GM23338 (cell line): Measurements from ENCODE around the gene SEC16A.

Source experiments
- CREB1 ChIP-seq: fragments of 250-450 bp; sonication (Bioruptor Pico); IDR thresholded peaks from 2 replicates; pipeline ENCODE4 v1.5.0; 2020; ENCODE audit warnings: low read depth, mild to moderate bottlenecking, moderate library complexity
- EZH2 ChIP-seq: fragments of 200-600 bp; sonication (generic); IDR thresholded peaks from one replicate; pipeline ENCODE4 v1.8.0; 2017; ENCODE audit warnings: antibody characterized with exemption, mild to moderate bottlenecking, low read depth; ENCODE audit not compliant: unreplicated experiment
- EZH2phosphoT487 ChIP-seq: fragments of 200-600 bp; sonication (generic); IDR thresholded peaks from one replicate; pipeline ENCODE4 v1.8.1; 2018; ENCODE audit warnings: antibody characterized with exemption; ENCODE audit not compliant: unreplicated experiment
- JUNB ChIP-seq: IDR thresholded peaks from one replicate; pipeline ENCODE4 v1.6.1; 2016; ENCODE audit warnings: antibody characterized with exemption; ENCODE audit not compliant: unreplicated experiment
- NANOG ChIP-seq: IDR thresholded peaks from 2 replicates; pipeline ENCODE4 v1.6.1; 2016; ENCODE audit warnings: antibody characterized with exemption, borderline replicate concordance
- POLR2AphosphoS5 ChIP-seq: IDR thresholded peaks from 2 replicates; pipeline ENCODE4 v1.6.1; 2016; ENCODE audit warnings: antibody characterized with exemption, low read depth
- STAT1 ChIP-seq: IDR thresholded peaks from one replicate; pipeline ENCODE4 v1.6.1; 2016; ENCODE audit warnings: antibody characterized with exemption; ENCODE audit not compliant: unreplicated experiment
- ZNF114 ChIP-seq: fragments of 250-450 bp; sonication (Bioruptor Pico); IDR thresholded peaks from 2 replicates; pipeline ENCODE4 v1.5.0; 2020; ENCODE audit warnings: mild to moderate bottlenecking, moderate library complexity
- ZNF331 ChIP-seq: fragments of 250-450 bp; sonication (Bioruptor Pico); IDR thresholded peaks from 2 replicates; pipeline ENCODE4 v1.5.0; 2020; ENCODE audit warnings: low read depth, mild to moderate bottlenecking, moderate library complexity
- ZNF462 ChIP-seq: fragments of 250-450 bp; sonication (Bioruptor Pico); IDR thresholded peaks from 2 replicates; pipeline ENCODE4 v1.5.0; 2020; ENCODE audit warnings: mild to moderate bottlenecking, moderate library complexity
- TF ChIP-seq, protein P1 (sequence below), 2 experiments: fragments of 200-600 bp in 1 of 2; sonication (generic) in 1 of 2; conservative IDR thresholded peaks; 2 replicates each; pipeline versions ENCODE4 v1.5.1 to v1.6.1; 2016 to 2017; ENCODE audit warnings: antibody characterized with exemption in 2 of 2, low read depth in 2 of 2, mild to moderate bottlenecking in 2 of 2, moderate library complexity in 1 of 2
- TF ChIP-seq, protein P2 (sequence below): IDR thresholded peaks from one replicate; pipeline ENCODE4 v1.6.1; 2018; ENCODE audit warnings: antibody characterized with exemption; ENCODE audit not compliant: unreplicated experiment
- TF ChIP-seq, protein P3 (sequence below): IDR thresholded peaks from 2 replicates; pipeline ENCODE4 v1.6.1; 2016; ENCODE audit warnings: antibody characterized with exemption

DNA sequence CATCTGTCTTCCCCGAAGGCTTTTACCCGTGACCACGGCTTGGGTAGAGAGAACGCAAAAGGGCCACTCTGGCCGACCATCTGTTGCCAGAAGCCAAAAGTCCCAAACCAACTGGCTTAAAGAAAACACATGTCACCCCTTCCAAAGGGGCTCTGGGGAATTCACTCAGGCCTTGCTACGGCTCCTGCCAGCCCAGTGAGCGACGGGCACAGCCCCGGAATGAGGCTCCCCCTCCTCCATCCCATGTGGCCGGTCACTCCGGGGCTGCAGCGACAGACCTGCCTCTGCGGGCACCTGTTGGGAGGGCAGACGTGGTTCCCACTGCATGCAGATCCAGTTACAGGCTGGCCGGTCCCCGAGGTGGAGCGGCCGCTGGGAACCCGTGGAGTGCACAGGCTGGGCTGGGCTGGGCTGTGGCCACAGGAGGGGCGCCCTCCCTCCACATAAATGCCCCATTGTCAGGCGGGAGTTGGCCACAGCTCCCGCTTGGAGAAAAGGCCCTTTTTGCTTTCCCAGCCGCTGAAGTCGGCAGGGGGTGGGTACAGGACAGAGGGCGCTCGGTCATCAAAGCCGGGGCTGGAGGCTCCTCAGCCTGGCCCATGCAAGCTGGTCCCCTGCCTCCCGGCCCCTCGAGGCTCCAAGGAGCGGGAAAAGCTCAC lies 43.1 kb upstream of the SEC16A start:
- TF ChIP-seq, protein P1, sequence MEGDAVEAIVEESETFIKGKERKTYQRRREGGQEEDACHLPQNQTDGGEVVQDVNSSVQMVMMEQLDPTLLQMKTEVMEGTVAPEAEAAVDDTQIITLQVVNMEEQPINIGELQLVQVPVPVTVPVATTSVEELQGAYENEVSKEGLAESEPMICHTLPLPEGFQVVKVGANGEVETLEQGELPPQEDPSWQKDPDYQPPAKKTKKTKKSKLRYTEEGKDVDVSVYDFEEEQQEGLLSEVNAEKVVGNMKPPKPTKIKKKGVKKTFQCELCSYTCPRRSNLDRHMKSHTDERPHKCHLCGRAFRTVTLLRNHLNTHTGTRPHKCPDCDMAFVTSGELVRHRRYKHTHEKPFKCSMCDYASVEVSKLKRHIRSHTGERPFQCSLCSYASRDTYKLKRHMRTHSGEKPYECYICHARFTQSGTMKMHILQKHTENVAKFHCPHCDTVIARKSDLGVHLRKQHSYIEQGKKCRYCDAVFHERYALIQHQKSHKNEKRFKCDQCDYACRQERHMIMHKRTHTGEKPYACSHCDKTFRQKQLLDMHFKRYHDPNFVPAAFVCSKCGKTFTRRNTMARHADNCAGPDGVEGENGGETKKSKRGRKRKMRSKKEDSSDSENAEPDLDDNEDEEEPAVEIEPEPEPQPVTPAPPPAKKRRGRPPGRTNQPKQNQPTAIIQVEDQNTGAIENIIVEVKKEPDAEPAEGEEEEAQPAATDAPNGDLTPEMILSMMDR (conservative IDR thresholded peaks at IDR 0.05; ENCODE audit: low read depth in 2 of 2) = 0 out of 4 replicates have a peak, but pooled peaks of 1 of the 2 experiments have one; percentile 13
- TF ChIP-seq, protein P2, sequence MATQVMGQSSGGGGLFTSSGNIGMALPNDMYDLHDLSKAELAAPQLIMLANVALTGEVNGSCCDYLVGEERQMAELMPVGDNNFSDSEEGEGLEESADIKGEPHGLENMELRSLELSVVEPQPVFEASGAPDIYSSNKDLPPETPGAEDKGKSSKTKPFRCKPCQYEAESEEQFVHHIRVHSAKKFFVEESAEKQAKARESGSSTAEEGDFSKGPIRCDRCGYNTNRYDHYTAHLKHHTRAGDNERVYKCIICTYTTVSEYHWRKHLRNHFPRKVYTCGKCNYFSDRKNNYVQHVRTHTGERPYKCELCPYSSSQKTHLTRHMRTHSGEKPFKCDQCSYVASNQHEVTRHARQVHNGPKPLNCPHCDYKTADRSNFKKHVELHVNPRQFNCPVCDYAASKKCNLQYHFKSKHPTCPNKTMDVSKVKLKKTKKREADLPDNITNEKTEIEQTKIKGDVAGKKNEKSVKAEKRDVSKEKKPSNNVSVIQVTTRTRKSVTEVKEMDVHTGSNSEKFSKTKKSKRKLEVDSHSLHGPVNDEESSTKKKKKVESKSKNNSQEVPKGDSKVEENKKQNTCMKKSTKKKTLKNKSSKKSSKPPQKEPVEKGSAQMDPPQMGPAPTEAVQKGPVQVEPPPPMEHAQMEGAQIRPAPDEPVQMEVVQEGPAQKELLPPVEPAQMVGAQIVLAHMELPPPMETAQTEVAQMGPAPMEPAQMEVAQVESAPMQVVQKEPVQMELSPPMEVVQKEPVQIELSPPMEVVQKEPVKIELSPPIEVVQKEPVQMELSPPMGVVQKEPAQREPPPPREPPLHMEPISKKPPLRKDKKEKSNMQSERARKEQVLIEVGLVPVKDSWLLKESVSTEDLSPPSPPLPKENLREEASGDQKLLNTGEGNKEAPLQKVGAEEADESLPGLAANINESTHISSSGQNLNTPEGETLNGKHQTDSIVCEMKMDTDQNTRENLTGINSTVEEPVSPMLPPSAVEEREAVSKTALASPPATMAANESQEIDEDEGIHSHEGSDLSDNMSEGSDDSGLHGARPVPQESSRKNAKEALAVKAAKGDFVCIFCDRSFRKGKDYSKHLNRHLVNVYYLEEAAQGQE = no peak
- TF ChIP-seq EZH2 (no peak), EZH2phosphoT487 (no peak), ZNF462 (CRISPR knock-in tag) (no peak), CREB1 (CRISPR knock-in tag) (no peak), JUNB (no peak), POLR2AphosphoS5 (no peak), NANOG (no peak), STAT1 (no peak), ZNF114 (CRISPR knock-in tag) (no peak), ZNF331 (CRISPR knock-in tag) (no peak)
- TF ChIP-seq, protein P3, sequence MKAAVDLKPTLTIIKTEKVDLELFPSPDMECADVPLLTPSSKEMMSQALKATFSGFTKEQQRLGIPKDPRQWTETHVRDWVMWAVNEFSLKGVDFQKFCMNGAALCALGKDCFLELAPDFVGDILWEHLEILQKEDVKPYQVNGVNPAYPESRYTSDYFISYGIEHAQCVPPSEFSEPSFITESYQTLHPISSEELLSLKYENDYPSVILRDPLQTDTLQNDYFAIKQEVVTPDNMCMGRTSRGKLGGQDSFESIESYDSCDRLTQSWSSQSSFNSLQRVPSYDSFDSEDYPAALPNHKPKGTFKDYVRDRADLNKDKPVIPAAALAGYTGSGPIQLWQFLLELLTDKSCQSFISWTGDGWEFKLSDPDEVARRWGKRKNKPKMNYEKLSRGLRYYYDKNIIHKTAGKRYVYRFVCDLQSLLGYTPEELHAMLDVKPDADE = no peak
